EL (cell line): Measurements from ENCODE around the gene POLR3A.
A peak's percentile ranks its signal among the peaks of the same experiment; 100 is the strongest.

Experiments
- DNase-seq: peaks from one replicate; pipeline ENCODE4 v3.0.0-alpha.2; 2016

POLR3A gene

DNA sequence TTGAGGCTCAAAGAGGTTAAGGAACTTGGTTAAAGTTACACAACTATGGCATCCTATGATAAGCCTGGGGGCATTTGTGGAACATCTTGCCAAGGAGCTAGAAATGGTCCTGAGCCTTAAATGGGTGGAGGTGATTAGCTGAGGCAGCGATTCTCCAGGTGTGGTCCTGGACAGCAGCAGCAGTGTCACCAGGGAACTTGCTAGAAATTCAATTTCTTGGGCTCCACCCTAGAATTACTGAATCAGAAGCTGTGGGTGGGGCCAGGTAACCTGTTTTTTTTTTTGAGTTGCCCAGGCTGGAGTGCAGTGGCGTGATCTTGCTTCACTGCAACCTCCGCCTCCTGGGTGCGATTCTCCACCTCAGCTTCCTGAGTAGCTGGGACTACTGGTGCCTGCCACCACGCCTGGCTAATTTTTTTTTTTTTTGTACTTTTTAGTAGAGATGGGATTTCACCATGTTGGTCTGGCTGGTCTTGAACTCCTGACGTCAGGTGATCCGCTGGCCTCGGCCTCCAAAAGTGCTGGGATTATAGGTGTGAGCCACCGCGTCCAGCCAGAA is 17.5 kb upstream of the POLR3A start:
- DNase-seq, result no peak

- DNase-seq, result no peak
Observed at GRCh38 chr10:78045856-78046255, 16.5 kb upstream of the POLR3A start.

DNA sequence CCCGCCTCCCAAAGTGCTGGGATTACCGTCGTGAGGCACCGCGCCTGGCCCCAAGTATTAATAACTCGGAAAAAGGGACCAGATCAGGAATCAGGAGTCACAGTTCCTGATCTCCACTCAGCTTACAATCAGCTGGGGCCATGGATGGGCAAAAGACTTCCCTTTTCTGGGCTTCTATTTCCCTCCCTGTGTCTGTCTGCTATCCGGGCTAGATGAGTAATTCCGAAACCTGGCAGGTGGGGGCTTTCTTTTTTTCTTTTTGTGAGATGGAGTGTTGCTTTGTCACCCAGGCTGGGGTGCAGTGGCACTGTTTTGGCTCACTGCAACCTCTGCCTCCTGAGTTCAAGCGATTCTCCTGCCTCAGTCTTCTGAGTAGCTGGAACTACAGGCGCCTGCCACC is 15.9 kb upstream of the POLR3A start:
- DNase-seq, result no peak

- DNase-seq, result peak; percentile 38
Observed at GRCh38 chr10:78044699-78045098, 15.4 kb upstream of the POLR3A start.

DNA sequence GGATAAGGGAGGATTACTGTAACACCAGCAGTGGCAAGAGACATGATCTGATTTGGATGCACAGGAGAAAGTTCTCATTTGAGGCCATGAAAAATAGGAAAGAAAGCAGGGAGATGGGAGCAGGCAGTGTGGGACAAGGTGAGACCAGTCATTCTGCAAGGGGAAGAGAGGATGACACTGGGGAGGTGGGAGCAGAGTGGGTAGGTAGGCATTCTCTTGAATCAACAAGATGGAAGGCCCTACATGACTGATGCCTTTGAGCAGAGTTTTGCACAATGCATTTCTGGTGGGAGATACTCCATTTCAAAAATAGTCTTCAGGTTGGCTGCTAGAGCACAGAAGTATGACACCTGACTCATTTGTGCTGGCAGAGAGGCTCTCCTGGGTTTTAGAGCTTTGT is 14.9 kb upstream of the POLR3A start:
- DNase-seq, result no peak

GRCh38 chr10:78042752-78043104 is 13.4 kb upstream of the POLR3A start:
- no peak for DNase-seq

DNA sequence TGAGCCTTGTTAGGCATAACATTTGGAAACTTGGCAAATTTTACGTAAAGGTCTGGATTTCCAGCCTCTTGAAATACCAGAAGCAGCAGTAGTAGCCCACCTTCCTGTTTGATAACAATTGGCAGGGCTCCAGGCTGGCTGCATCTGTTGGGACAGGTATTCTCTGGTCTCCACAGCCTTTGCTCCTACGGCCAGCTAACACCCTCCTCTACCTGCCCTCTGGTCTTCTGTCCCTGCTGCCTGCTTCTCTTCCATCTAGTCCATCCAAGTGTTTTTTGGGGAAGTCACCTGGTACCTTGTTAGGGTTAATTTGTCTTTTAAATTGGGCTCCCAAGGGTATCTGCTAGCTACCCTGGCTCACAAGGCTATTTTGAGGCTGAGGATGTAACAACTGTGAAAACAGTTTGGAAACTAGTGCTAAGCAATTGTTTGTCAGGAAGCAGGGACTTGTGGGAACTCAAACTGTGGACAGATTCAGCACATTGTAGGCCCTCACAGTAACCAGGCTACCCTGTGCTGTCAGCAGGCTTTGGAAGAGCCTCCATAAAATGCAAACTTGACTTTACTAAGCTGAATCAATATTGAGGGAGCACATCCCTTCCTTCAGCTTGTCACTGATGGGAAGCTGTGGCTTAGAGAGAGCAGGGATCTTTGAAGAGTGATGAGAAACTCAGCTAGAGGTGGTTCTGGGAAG is 12.9 kb upstream of the POLR3A start:
- no peak for DNase-seq

- DNase-seq, result no peak
Observed at GRCh38 chr10:78041170-78042057, 12.1 kb upstream of the POLR3A start.

DNA sequence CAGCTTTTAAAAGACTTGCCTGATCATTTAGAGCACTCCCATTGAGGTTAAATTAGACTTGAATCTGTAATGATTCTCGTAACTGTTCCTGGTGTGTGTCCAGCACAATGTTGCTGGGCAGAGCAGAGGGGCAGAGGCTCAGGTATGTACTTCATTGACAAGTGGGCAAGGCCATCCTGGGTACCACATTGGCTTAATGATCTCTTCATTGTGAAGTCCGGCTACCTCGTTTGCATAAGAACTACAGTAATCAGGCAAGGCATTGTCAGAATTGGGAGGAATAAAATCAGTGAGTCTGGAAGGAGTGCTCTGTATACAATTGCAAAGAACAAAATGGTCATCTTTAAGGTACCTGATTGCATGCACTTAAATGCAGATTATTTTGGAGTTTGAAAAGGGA is 10.4 kb upstream of the POLR3A start:
- no peak for DNase-seq

DNA sequence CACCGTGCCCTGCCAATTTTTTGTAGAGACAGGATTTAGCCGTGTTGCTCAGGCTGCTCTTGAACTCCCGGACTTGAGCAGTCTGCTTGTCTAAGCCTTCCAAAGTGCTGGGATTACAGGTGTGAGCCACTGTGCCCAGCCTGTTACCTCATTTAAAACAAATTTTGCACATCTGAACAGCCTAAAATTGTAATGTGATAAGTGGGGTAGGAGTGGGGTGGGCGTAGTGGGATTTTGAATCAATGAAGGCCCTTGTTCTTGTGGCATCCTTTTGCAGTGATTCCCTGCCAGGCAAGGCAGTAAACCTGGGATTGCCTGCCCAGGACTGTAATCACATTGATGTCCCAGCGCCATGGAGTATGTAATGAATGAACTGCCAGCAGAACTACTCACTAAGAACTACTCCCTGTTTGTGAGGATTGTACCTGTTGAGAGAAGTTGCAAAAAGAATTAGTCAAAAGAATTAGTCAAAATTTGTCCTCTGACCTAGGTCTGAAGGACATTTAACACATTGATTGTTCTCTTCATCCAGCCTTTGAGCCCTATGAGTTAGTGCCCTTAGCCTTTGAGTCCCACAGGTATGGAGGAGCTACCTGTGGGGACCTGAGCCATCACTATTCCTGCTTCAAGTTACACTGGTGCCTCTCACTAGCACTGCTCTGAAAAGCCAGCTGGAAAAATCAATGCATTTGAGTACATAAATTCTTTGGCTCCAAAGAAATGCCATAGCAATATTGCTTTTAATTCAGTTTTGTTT is 9.7 kb upstream of the POLR3A start:
- DNase-seq, result no peak

- DNase-seq, result no peak
Observed at GRCh38 chr10:78038105-78038504, 8.8 kb upstream of the POLR3A start.

GRCh38 chr10:78035933-78036583 is 6.7 kb upstream of the POLR3A start:
- DNase-seq, result no peak

- DNase-seq, result no peak
Observed at GRCh38 chr10:78035437-78035836, 6.1 kb upstream of the POLR3A start.

DNA sequence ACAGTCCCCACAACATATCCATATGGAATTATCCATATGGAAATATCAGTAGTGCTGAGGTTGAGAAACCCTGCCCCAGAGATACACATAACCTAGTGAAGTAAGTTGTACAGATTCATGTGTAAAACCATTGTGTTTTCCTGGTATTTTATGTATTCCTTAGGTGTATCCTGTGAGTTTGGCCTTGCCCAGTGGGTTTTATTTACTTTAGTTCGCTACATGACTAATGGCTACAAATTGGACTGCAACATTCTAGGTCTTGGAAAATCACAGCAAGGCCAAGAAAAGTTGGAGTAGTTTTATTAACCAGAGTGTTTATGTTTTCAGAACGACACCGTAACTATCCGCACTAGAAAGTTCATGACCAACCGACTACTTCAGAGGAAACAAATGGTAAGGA is 5.7 kb upstream of the POLR3A start:
- DNase-seq, result no peak

DNA sequence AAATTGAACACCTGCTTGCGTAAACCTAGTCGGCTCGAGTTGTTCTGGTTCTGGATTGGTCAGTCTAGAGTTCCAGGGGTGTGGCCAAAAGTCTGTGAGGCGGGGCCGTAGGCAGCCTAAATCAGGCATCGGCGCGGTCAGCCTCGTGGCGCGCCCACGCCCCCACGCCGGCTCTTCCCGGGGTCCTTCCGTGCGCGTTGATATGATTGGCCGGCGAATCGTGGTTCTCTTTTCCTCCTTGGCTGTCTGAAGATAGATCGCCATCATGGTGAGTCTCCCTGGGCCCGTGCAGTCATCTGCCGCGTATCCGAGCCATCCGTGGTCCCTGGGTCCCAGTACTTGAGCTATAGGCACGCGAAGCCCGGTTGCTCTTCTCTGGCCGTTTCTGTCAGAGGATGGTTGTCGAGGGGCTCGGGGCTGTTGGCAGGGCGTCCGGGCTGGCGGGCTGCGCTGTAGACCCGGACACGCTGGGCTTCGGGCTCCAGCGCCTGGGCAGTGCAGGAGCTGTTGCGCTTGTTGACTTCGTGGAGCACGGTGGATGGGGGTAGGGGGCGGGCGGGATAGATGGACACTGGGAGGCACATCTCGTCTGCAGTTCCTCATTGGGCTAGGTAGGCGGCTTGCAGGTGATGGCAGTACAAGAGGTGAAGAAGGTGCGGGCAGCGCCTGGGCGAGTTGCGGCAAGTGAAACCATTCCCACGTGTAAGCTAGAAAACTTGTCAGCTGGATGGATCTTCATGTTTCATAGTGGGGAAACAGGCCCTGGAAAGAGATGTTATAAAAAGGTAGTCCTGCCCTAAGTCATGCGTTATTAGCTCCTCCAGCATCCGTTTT is 4.5 kb upstream of the POLR3A start, which contains the start of gene RPS24:
Gene RPS24 (plus strand): TSS at position 227 of the 834 bp plus-strand sequence. CDS start 39 bp downstream, at position 266.
- peak; percentile 97 for DNase-seq

GRCh38 chr10:78033387-78033636 is 4.0 kb upstream of the POLR3A start:
- DNase-seq, result no peak

DNA sequence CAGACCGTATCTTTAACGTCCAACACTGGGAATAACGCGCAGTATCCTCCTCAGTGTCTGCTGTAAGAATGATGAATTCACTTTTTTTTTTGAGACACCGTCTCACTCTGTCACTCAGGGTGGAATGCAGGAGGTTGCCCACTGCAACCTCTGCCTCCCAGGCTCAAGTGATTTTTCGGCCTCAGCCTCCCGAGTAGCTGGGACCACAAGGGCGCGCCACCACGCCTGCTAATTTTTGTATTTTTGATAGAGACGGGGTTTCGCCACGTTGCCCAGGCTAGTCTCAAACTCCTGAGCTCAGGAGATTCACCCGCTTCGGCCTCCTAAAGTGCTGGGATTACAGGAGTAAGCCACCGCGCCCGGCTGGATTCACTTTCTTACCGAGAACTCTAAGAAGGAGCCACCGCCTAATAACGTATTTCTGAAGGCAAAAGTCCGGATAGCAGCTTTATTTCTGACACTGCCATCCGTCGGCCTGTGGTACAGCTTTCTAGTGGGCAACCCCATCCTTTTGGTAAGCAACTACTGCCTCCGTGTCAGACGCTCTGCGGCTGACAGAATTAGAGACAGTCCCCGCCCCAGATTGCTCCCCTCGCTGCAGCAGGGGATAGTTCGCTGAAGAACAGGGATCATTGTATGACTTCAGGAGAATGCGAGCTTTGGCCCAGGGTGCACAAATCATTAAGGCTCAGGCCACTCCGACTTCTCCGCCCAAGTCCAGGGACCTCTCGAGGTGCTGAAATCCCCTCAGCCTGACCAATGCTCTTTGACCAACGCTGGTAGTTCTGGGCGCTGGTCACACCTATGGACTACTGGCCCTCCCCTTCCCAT is 662 bp downstream of the POLR3A start:
- DNase-seq, result peak; percentile 33

DNA sequence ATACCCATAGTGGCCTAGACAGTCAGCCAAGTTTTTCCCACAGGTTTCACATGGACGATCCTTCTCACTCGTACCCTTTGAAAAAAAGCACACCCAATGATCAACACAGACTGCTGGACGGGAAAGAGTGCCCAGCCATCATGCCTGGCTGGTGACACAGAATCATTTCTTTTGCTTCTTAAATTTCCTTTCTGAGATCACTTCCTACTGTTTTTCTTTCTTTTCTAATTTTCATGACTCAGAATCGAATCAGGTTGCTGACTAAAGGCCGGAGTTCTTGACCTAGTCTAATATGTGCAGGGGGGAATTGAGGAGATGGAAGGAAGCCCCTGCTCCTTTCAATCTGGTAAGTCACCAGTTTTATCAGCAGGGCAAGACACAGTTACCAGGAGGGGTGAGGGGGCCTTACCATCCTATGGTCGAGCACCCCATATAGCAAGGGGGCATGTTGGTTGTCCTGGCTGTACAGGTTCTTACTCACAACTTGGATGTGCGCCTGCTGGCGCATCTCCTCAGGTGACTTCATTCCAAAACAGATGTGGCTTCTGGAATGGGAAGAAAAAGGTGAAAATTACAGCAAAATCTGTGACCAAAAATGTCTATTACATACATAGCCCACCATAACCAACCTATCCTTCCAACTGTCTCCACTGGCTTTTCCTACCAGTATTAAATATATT is 3.5 kb downstream of the POLR3A start:
- peak; percentile 69 for DNase-seq

DNA sequence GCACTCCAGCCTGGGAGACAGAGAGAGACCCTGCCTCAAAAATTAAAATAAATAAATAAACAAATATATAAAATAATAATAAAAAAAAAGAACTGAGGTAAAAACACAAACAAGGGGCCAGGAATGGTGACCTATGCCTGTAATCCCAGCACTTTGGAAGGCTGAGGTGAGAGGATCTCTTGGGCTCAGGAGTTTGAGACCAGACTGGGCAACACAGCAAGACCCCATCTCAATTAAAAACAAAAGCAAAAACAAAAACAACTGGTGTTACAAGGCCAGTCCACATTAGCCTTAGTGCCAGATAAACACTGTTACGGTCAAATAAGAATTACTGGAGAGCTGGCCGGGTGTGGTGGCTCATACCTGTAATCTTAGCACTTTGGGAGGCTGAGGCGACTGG is 5.6 kb downstream of the POLR3A start:
- no peak for DNase-seq

- no peak for DNase-seq
Observed at GRCh38 chr10:78021201-78021600, 8.1 kb downstream of the POLR3A start.

DNA sequence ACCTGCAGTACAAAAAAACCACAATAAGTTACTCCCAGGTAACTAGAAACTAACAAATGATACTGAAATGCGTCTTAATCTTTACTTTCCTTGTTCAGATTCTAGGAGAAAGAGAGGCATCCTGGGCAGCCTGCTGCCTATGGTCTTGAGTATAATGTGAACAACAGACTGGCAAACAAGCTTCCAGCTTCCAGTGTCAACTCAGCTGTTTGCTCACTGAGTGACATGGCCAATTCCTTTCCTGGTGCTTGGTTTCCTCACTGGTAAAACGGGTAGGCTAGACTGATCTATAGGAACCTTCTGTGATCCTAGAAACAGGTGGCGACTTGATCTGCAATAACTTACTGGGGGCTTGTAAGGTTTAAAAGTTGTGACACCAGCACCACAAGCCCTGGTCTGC is 10.1 kb downstream of the POLR3A start:
- no peak for DNase-seq
